Testis (tissue), 3 donors: Measurements from ENCODE around the gene LEF1. TPM values are rescaled to one million over a fixed set of nuclear protein-coding genes. Genes with fewer than 3 reads are reported as not detected.
A peak's percentile ranks its signal among the peaks of the same experiment; 100 is the strongest.

Experiments used
- DNase-seq: peaks from one replicate; pipeline ENCODE4 v3.0.0-alpha.2; 2019
- H3K27ac ChIP-seq, 2 donors: fragments of 200-600 bp; sonication (generic); one replicate each; pipeline ENCODE4 v1.5.1; 2019
- H3K27me3 ChIP-seq: fragments of 200-600 bp; sonication (generic); one replicate; pipeline ENCODE4 v1.5.1; 2019
- H3K36me3 ChIP-seq: fragments of 200-600 bp; sonication (generic); one replicate; pipeline ENCODE4 v1.5.1; 2017; ENCODE audit warnings: low read depth; ENCODE audit errors: missing control alignments
- H3K4me1 ChIP-seq: fragments of 200-600 bp; sonication (generic); one replicate; pipeline ENCODE4 v1.5.1; 2019
- H3K4me3 ChIP-seq, 2 donors: fragments of 200-600 bp; sonication (generic); one replicate each; pipeline ENCODE4 v1.5.1; 2017 to 2019
- H3K9me3 ChIP-seq: fragments of 200-600 bp; sonication (generic); one replicate; pipeline ENCODE4 v1.5.1; 2017
- CTCF ChIP-seq, 3 experiments: fragments of 450-650 bp in 2 of 3; fragments of 200-600 bp in 1 of 3; sonication (generic) in 1 of 3; IDR thresholded peaks; one replicate each; pipeline ENCODE4 v1.5.1; 2016 to 2019; ENCODE audit warnings: antibody characterized with exemption in 3 of 3, mild to moderate bottlenecking in 2 of 3, moderate library complexity in 1 of 3
- POLR2A ChIP-seq: fragments of 450-650 bp; IDR thresholded peaks from one replicate; pipeline ENCODE4 v1.6.1; 2017; ENCODE audit warnings: antibody characterized with exemption, mild to moderate bottlenecking, moderate library complexity
- WGBS, 2 donors: methylation state at CpG; one replicate each; pipeline ENCODE4 v1.1.5; 2018; 5-methylcytosine and 5-hydroxymethylcytosine counted together
- intact Hi-C: fragments of 100-400 bp; cut with DNase I; formaldehyde crosslinking; loops from one replicate; pipeline ENCODE4 v1.15.1; 2023; ENCODE audit warnings: low total_unique reads
- polyA plus RNA-seq: library from polyadenylated mRNA; stranded (reverse); fragments of 350-450 nt; fragmentation: Illumina TruSeq; extraction: RNeasy Lipid Tissue Mini Kit (QIAGEN cat#74804); gene quantifications from one replicate; pipeline ENCODE4 v1.2.3, GENCODE V29; 2014; ENCODE audit warnings: low read depth, low replicate concordance; ENCODE audit not compliant: insufficient read depth
- total RNA-seq, 2 donors: library from RNA; depleted of rRNA; stranded (reverse); fragments of >200 nt; gene quantifications; one replicate each; pipeline ENCODE4 v1.2.3, GENCODE V29; 2016

The LEF1 gene
- total and polyA plus RNA-seq, 3 donors from 2014 or later = 35.0 to 63.5 (median 37.1) TPM

GRCh38 chr4:108181704-108182103, 13.0 kb upstream of the LEF1 start:
- Histone ChIP-seq H3K4me1 (no peaks in the 10 kb centered on the region), H3K27me3 (no peaks in the 10 kb centered on the region), H3K27ac (no peak overlapping the region), H3K4me3 (no peak overlapping the region), H3K36me3 (no peaks in the 10 kb centered on the region), H3K9me3 (no peaks in the 10 kb centered on the region)
- DNase-seq = no peak
- intact Hi-C loops = no loop called here
- TF ChIP-seq POLR2A = no peak
- no peak for TF ChIP-seq CTCF (IDR thresholded peaks at IDR 0.05)
- 92 to 93% methylated on average over 2 of the region's 2 CpGs for WGBS, 2 donors

GRCh38 chr4:108180513-108180912, 11.8 kb upstream of the LEF1 start:
- no peak overlapping the region for H3K4me3 ChIP-seq
- H3K36me3 ChIP-seq = no peaks in the 10 kb centered on the region
- no peaks in the 10 kb centered on the region for H3K9me3 ChIP-seq
- intact Hi-C loops = no loop called here
- 82 to 84% methylated on average over 1 of the region's 1 CpG for WGBS, 2 donors
- H3K27ac ChIP-seq = no peak overlapping the region
- no peak for DNase-seq
- no peaks in the 10 kb centered on the region for H3K4me1 ChIP-seq
- H3K27me3 ChIP-seq = no peaks in the 10 kb centered on the region
- TF ChIP-seq POLR2A = no peak
- no peak for TF ChIP-seq CTCF (IDR thresholded peaks at IDR 0.05)

GRCh38 chr4:108175966-108176365, 7.2 kb upstream of the LEF1 start:
- H3K27me3 ChIP-seq = no peaks in the 10 kb centered on the region
- no peaks in the 10 kb centered on the region for H3K4me1 ChIP-seq
- H3K4me3 ChIP-seq = no peak overlapping the region
- no peak for DNase-seq
- TF ChIP-seq POLR2A (no peak), CTCF (IDR thresholded peaks at IDR 0.05) (no peak)
- no peaks in the 10 kb centered on the region for H3K36me3 ChIP-seq
- 71 to 78% methylated on average over 3 of the region's 3 CpGs for WGBS, 2 donors
- no peak overlapping the region for H3K27ac ChIP-seq
- intact Hi-C loops = no loop called here
- H3K9me3 ChIP-seq = no peaks in the 10 kb centered on the region

- intact Hi-C loops = no loop called here
- DNase-seq = no peak
- TF ChIP-seq CTCF (IDR thresholded peaks at IDR 0.05) = no peak
- no peak for TF ChIP-seq POLR2A
- no peaks in the 10 kb centered on the region for H3K4me1 ChIP-seq
- no peaks in the 10 kb centered on the region for H3K27me3 ChIP-seq
- H3K9me3 ChIP-seq = no peaks in the 10 kb centered on the region
- no peak overlapping the region for H3K27ac ChIP-seq
- H3K36me3 ChIP-seq = no peaks in the 10 kb centered on the region
- no peak overlapping the region for H3K4me3 ChIP-seq
Observed at GRCh38 chr4:108174856-108175255, 6.1 kb upstream of the LEF1 start.

GRCh38 chr4:108173599-108174057, 4.9 kb upstream of the LEF1 start:
- Histone ChIP-seq H3K9me3 (no peaks in the 10 kb centered on the region), H3K4me1 (peaks cover 6% of the 10 kb centered on the region), H3K27me3 (no peaks in the 10 kb centered on the region), H3K27ac (peak overlapping the region; percentile 63 to 80), H3K36me3 (no peaks in the 10 kb centered on the region), H3K4me3 (peak overlapping the region; percentile 63 to 66)
- TF ChIP-seq POLR2A = no peak
- no peak for TF ChIP-seq CTCF (IDR thresholded peaks at IDR 0.05)
- intact Hi-C loops = no loop called here
- WGBS, 2 donors = 48 to 55% methylated on average over 11 of the region's 11 CpGs
- DNase-seq = no peak
